Measurements from ENCODE around the gene RRAGC.
"Not testable (repeated sequence)": the region's sequence is repeated elsewhere in the genome, so short reads cannot be mapped to it uniquely, and the experiment has no call there.

RRAGC gene

GRCh38 chr1:38817267-38818174 is 42.1 kb downstream of the RRAGC start:
- no peak for DNase-seq (ENCODE audit: low spot score)
- FAIRE-seq: no peak

- DNase-seq (ENCODE audit: low spot score) (no peak), FAIRE-seq (no peak)
Measured at GRCh38 chr1:38815903-38816627, 43.5 kb downstream of the RRAGC start.

DNA sequence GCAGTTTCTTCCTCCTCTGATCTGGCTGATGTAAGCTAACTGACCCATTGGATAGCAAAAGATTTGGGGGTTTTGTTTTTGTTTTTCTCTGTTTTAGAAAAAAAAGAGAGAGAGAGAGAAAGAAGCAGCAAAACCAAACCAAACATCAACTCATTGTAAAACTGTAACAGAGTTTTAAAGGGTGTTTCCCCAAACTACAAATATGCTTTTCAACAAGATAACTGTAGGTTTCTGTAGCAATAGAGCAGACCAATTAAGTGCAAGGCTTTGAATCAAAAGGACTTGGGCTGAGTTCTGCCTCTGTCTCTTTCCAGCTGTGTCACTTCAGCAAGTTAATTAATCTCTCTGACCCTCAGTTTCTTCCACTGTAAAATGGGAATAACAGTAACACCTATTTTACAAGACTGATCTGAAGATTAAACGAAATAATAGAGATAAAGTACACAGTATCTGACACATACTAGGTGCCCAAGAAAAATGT is 44.5 kb downstream of the RRAGC start:
- DNase-seq (ENCODE audit: low spot score) (no peak), FAIRE-seq (no peak)

GRCh38 chr1:38814444-38814983 is 45.1 kb downstream of the RRAGC start:
- FAIRE-seq: no peak
- no peak for DNase-seq (ENCODE audit: low spot score)

DNA sequence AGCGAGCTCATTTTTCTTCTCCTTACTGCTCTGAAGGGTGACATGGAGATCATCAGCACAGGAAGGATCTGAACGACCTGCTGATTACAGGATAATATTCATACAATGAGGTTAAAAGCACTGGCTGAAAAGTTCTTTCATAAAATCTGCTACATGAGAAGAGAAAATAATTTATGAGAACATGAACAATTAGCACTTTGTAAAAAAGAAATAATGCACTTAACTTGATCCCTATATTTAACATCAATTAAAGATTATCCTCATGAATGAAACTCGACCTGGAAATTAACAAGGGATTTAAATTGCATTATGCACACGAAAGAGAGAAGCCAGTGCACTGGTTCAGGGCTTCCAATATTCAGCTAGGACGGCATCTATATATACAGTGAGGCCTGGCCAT is 46.6 kb downstream of the RRAGC start:
- DNase-seq (ENCODE audit: low spot score) (no peak), FAIRE-seq (no peak)

DNA sequence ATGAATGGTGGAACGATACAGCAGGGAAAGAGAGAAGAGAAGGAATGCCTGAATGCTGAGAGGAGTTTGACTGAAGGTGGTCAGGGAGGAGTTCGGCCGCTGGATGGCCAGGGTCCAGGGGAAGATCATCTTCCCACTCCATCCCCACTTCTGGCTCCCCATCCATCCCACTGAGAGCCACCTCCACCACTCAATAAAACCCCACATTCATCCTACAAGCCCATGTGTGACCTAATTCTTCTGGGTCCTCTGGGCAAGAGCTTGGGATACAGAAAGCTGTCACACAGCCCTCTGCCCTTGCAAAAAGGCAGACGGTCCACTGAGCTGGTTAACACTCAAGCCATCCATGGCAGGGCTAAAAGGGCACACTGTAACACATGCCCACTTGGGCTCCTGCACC is 48.1 kb downstream of the RRAGC start:
- DNase-seq (ENCODE audit: low spot score); FAIRE-seq: not testable (repeated sequence)

DNA sequence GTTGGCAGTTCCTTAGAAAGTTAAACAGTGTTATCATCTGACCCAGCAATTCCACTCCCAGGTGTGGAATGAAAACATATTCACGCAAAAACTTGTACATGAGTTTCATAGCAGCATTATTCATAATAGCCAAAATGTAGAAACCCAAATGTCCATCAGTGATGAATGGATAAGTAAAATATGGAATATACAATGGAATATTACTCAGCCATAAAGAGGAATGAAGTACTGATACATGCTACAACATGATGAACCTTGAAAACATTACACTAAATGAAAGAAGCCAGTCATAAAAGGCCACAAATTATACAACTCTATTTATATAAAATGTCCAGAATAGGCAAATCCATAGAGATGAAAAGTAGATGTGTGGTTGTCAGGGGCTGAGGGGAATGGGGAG is 53.5 kb downstream of the RRAGC start:
- FAIRE-seq (no peak), DNase-seq (ENCODE audit: low spot score) (no peak)

DNA sequence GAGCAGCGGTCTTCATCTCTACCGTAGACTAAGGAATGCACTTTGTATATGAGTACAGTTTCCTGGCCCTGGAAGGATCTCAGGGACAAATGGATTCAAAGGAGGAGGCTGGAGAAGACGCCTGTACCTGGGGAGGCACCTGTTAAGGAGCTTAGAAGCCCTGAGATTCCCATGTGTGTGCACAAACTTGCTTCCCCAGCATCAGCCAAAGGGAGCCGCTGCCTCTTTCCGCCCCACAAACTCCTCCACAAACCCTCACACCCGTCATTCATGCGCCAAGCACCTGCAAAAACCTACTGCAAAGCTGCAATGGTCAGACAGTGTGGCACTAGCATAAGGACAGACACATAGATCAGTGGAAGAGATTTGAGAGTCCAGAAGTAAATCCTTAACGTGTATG is 54.5 kb downstream of the RRAGC start:
- no peak for FAIRE-seq
- no peak for DNase-seq (ENCODE audit: low spot score)

DNA sequence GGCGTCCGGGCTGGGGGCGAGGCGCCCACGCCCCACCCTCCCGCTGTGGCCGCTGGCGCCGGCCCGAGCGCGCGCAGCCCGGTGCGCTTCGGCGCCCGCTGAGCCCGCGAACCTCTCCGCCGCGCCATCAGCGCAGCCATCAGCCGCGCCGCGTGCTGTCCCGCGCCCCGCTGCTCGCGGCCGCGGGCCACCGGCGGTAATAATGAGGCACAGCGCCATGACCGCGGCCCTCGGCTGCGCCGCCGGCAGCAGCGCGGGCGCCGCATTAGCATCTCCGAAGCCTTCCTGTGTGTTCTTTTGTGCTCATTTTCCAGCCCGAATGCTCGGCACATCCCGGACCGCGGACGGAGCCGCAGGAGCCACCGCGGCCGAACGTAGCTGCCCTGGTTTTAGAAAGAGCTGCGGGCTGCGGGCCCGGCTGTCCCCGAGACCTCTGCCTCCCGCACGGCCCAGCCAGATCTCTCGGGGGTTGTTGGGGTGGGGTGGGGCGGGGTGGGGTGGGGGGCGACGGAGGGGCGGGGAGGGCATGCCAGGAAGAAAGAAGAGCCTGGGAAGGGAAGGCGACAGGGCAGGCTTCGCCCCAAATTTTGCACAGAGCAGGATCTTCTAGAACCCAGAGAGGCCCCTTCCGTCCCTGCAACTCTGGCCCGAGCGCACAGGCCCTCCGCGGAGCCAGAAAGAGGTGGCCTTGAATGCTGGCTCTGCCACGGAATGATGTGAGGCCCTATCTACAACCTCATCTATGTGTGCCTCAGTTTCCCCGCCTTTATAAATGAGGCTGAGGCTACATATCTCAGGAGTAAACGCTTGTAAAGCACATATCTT is 55.3 kb downstream of the RRAGC start:
- no peak for FAIRE-seq
- no peak for DNase-seq (ENCODE audit: low spot score)

GRCh38 chr1:38803647-38804046 is 55.9 kb downstream of the RRAGC start:
- FAIRE-seq (no peak), DNase-seq (ENCODE audit: low spot score) (no peak)

DNA sequence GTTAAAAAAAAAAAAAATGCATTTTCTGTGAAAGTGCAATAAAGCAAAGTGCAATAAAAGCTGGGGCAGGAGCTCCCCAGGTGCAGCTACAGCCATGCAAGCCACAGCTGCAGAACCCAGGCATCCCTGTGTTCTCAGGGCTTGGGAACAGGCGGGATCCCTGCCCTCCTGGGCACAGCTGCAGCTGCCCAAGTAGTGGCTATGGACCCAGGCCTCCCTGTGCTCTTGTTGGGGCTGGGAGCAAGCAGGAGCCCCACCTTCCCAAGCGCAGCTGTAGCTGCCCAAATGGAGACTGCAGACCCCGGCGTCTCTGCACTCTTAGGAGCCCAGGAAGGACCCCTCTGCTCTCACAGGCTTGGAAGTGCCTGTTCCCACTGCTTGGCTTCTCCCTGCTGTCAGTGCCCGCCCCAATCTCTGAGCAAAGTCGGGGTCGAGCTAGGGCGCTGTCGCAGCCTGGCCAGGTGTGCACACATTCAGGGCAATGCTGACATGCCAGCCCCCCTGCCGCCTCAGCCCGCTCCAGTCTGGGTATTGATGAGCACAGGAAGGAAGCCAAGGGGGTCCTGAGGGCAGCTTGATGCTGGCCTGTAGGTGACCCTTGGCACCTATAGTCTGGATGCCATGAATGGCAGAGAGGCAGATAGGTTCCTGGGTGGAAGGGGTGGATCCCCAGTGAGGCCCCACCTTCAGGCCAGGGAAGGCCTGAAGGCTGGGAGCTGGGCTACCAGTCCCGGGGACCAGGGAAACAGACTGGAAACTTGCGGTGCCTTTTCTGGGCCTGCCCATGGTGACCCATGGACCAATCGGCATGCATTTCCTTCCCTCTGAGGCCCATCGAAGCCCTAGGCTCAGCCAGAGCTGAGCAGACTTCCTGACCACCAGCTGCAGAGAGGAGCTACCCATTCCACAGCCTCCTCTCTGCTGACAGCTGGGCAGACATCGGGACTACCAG is 58.6 kb downstream of the RRAGC start:
- DNase-seq (ENCODE audit: low spot score) (no peak), FAIRE-seq (no peak)

DNA sequence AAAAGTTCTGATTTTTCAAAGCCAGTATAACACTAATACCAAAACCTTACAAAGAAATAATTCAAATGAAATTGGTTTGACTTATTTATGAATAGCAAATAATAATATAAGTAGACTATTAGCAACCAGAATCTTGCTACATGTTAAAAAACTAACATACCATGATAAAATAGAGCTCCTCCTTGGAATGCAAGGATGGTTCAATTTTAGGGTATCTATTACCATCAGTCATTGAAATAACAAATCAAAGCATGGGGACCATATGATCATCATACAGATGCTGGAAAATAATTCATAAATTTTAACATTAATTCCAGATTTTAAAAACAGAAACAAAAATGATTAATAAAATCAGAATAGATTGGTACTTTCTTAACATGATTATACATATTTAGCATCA is 66.3 kb downstream of the RRAGC start:
- DNase-seq (ENCODE audit: low spot score) (no peak), FAIRE-seq (no peak)

DNA sequence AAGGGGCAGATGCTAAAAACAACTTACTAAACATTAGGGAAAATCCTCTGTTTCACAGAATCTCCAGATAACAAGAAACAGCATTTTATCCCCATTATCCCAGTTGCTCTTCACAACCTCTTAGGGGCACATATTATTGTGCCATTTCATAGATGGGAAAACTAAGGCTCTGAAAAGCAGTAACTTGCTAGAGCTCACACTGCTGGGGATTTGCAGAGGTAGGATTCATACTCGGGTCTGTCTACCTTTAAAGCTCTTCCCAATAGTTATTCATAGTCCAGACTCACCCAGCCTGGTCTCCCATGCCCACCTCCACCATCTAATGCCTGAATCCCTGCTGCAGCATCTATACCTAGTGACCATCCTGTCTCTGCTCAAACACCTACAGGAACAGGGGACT is 67.7 kb downstream of the RRAGC start:
- no peak for DNase-seq (ENCODE audit: low spot score)
- FAIRE-seq: no peak

- FAIRE-seq (no peak), DNase-seq (ENCODE audit: low spot score) (no peak)
Measured at GRCh38 chr1:38791164-38791515, 68.4 kb downstream of the RRAGC start.

- FAIRE-seq (no peak), DNase-seq (ENCODE audit: low spot score) (no peak)
Measured at GRCh38 chr1:38790422-38791163, 69.0 kb downstream of the RRAGC start.

- no peak for FAIRE-seq
- peak; percentile 61 for DNase-seq (ENCODE audit: low spot score)
Measured at GRCh38 chr1:38789498-38790169, 69.9 kb downstream of the RRAGC start.

DNA sequence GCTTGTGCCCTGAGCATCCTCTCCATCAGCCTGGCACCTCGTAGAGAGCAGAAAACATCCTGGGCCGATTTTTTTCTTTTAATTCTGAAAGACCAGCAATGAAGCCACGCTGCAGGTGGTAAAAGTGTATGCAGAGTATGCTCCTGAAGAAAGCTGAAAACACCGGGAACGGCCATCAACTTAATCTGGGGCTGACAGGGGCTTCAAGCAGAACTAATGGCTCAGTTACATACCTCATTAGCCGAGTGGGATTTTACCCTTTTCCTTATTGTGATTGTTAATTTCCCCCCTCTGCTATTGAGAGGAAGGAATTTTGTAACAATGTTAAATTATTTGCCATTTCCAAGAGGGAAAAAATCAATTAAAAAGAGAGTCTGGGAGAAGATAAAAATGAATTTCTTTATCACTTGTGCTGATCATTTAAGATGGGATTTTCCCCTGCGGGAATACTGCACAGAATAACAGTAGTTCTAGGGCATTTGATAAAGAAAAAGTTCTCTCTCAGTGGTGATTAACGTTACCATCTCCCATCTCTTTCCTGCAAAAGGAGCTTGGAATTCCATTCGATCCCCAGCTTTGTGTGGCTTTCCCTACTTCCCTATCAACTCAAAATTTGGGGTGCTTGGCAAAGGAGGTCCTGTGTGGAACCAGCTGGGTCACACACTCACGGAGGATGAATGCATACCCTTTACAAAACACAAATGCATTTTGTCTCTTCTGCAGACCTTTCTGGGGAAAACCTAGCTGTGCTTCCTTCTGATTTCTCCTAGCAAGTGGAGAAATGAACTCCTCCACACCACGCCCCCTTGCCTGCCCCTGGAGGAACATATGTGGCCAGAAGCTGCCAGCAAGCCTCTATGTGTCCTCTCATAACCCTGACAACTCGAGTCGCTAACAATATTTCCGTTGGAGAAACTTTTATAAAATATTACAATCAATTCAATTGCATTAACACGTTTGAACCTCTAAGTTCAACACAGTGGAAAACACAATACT is 70.9 kb downstream of the RRAGC start:
- no peak for FAIRE-seq
- no peak for DNase-seq (ENCODE audit: low spot score)

Measured in urothelium cell line (cell line).